ENCODE data around the gene SMCO3. TPM values are rescaled to one million over a fixed set of nuclear protein-coding genes. Genes with fewer than 3 reads are reported as not detected.

The SMCO3 gene
- total RNA-seq, 1 experiment from 2014 or later, result not detected

DNA sequence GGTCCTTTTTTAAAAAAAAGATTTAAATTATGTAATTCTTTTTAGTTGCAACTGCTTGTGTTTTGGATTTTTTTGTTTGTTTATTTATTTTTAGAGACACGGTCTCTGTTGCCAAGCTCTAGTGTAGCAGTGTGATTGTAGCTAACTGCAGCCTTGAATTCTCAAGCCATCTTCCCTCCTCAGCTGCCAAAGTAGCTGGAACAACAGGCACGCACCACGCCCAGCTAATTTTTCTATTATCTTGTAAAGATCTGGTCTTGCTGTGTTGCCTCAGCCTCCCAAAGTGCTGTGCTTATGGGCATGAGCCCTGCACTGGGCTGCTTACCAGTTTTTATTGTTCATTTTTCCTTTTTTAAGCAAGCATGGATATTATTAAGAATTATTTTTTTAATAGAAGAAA, 40.0 kb upstream of the SMCO3 start:
- Mint-ChIP-seq H3K9me3 (ENCODE audit: low read depth, unreplicated experiment) (peaks cover 8% of the 10 kb centered on the region), H3K4me1 (ENCODE audit: low read depth, unreplicated experiment) (peaks cover 6% of the 10 kb centered on the region), H3K4me3 (ENCODE audit: low read depth, unreplicated experiment) (no peak overlapping the region), H3K27ac (ENCODE audit: unreplicated experiment) (no peak overlapping the region), H3K27me3 (ENCODE audit: unreplicated experiment) (no peaks in the 10 kb centered on the region), H3K36me3 (ENCODE audit: insufficient read depth, unreplicated experiment) (no peaks in the 10 kb centered on the region)
- intact Hi-C loops (cut with micrococcal nuclease; ENCODE audit: unreplicated experiment), result no loop called here
- CTCF ChIA-PET, result no interaction called here
- DNase-seq, result no peak
- BruUV-seq (replicated peaks), result no TSS peak
- TF ChIP-seq, protein P1, sequence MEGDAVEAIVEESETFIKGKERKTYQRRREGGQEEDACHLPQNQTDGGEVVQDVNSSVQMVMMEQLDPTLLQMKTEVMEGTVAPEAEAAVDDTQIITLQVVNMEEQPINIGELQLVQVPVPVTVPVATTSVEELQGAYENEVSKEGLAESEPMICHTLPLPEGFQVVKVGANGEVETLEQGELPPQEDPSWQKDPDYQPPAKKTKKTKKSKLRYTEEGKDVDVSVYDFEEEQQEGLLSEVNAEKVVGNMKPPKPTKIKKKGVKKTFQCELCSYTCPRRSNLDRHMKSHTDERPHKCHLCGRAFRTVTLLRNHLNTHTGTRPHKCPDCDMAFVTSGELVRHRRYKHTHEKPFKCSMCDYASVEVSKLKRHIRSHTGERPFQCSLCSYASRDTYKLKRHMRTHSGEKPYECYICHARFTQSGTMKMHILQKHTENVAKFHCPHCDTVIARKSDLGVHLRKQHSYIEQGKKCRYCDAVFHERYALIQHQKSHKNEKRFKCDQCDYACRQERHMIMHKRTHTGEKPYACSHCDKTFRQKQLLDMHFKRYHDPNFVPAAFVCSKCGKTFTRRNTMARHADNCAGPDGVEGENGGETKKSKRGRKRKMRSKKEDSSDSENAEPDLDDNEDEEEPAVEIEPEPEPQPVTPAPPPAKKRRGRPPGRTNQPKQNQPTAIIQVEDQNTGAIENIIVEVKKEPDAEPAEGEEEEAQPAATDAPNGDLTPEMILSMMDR (IDR thresholded peaks at IDR 0.05; ENCODE audit: unreplicated experiment), result no peak

DNA sequence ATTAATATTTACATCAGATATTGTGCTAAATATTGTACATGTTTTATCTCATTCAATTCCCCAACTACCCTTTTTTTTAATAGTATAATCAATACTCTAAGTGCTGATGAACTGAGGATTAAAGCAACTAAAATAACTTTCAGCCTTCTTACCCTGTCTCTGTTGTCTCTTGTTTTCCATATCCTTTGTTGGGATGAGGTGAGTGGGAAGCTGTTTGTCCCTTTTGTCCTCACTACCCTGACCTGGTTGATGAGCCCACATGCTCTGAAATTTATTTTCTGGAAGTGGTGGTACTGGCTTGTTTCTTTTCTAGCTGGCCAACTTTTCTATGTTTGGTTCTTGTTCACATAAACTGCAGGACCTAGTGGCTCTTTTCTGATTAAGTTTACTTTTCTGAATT, 38.9 kb upstream of the SMCO3 start:
- no peak overlapping the region for H3K4me3 Mint-ChIP-seq (ENCODE audit: low read depth, unreplicated experiment)
- H3K27ac Mint-ChIP-seq (ENCODE audit: unreplicated experiment), result no peak overlapping the region
- no TSS peak for BruUV-seq (replicated peaks)
- H3K9me3 Mint-ChIP-seq (ENCODE audit: low read depth, unreplicated experiment), result peaks cover 8% of the 10 kb centered on the region
- intact Hi-C loops (cut with micrococcal nuclease; ENCODE audit: unreplicated experiment), result no loop called here
- TF ChIP-seq, protein P1 (IDR thresholded peaks at IDR 0.05; ENCODE audit: unreplicated experiment), result no peak
- H3K36me3 Mint-ChIP-seq (ENCODE audit: insufficient read depth, unreplicated experiment), result no peaks in the 10 kb centered on the region
- CTCF ChIA-PET, result interaction anchor here (0.5 kb wide), 1 partner anchor 669 kb away, joined by 3 read pairs; no protein-coding TSS in a partner anchor
- no peaks in the 10 kb centered on the region for H3K27me3 Mint-ChIP-seq (ENCODE audit: unreplicated experiment)
- H3K4me1 Mint-ChIP-seq (ENCODE audit: low read depth, unreplicated experiment), result peaks cover 6% of the 10 kb centered on the region
- DNase-seq, result no peak

DNA sequence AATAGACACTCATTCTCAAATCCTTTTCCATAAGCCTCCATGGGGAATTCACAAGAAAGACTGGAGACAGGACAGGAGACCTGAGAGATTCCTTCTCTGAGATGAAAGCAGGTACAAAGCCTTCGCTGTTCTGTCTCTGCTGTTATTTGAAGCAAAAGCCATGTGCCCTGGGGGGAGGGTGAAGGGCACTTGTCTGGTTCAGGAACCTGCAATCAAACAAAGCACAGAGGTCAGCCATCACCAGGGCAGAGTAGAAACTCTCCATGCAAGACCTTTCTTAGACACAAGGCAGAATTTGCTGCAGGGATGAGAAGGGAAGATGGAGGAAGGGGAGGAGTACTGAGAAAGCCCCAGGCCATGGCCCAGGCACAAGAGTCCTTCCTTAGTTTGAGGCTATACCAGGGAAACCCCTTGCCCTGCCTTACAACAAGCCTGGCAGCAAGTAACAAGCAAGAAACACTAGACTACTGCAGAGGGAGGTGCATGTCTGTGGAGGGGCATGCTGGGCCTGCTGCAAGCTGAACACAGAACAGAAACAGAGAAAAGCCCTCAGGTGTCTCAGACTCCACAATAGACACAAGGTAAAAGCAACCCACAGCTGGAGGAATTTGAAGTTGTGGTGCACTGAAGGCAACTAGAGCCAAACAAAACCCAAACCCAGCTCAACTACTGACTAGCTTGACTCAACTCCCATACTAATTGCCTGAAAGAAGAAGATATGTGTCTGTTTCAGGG, 37.1 kb upstream of the SMCO3 start:
- H3K4me3 Mint-ChIP-seq (ENCODE audit: low read depth, unreplicated experiment), result no peak overlapping the region
- no peaks in the 10 kb centered on the region for H3K27me3 Mint-ChIP-seq (ENCODE audit: unreplicated experiment)
- H3K9me3 Mint-ChIP-seq (ENCODE audit: low read depth, unreplicated experiment), result peaks cover under 1% of the 10 kb centered on the region
- H3K36me3 Mint-ChIP-seq (ENCODE audit: insufficient read depth, unreplicated experiment), result no peaks in the 10 kb centered on the region
- BruUV-seq (replicated peaks), result no TSS peak
- CTCF ChIA-PET, result interaction anchor here (0.6 kb wide), 1 partner anchor 75 kb away, joined by 3 read pairs; no protein-coding TSS in a partner anchor
- TF ChIP-seq, protein P1 (IDR thresholded peaks at IDR 0.05; ENCODE audit: unreplicated experiment), result no peak
- DNase-seq, result no peak
- intact Hi-C loops (cut with micrococcal nuclease; ENCODE audit: unreplicated experiment), result no loop called here
- peaks cover 6% of the 10 kb centered on the region for H3K4me1 Mint-ChIP-seq (ENCODE audit: low read depth, unreplicated experiment)
- H3K27ac Mint-ChIP-seq (ENCODE audit: unreplicated experiment), result no peak overlapping the region

DNA sequence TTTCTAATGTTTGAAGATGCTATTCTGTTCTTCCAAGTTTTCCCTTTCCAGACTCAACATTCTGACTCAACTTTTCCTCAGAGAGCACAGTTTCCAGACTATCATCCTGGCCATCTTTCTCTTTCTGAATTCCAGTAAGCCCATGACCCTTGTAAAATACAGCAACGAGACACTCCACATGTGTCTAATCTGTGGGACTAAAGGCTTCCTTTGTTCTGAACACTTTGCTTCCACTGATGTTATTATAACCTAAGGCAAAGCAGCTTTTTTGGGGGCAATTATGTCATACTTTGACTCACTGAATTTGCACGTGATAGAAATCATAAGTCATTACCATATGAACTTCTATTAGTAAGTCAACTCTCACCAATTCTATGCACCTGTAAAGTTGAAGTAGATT, 35.7 kb upstream of the SMCO3 start:
- TF ChIP-seq, protein P1 (IDR thresholded peaks at IDR 0.05; ENCODE audit: unreplicated experiment), result no peak
- no peak for DNase-seq
- Mint-ChIP-seq H3K27ac (ENCODE audit: unreplicated experiment) (no peak overlapping the region), H3K9me3 (ENCODE audit: low read depth, unreplicated experiment) (no peaks in the 10 kb centered on the region), H3K36me3 (ENCODE audit: insufficient read depth, unreplicated experiment) (no peaks in the 10 kb centered on the region), H3K4me3 (ENCODE audit: low read depth, unreplicated experiment) (no peak overlapping the region), H3K27me3 (ENCODE audit: unreplicated experiment) (no peaks in the 10 kb centered on the region), H3K4me1 (ENCODE audit: low read depth, unreplicated experiment) (peaks cover 6% of the 10 kb centered on the region)
- no TSS peak for BruUV-seq (replicated peaks)
- CTCF ChIA-PET, result no interaction called here
- intact Hi-C loops (cut with micrococcal nuclease; ENCODE audit: unreplicated experiment), result loop anchor here (5.0 to 10.0 kb wide), 3 partner anchors 38 to 305 kb away; partner anchors contain the start of gene MGP
